OCI-LY1 (cell line): ENCODE results near the gene ANKMY1.

ENCODE experiments used
- H2AFZ ChIP-seq: fragments of 200-600 bp; sonication (generic), shearing (Covaris generic); 2 replicates; pipeline ENCODE4 v1.6.0; 2014; ENCODE audit warnings: antibody characterized with exemption, mild to moderate bottlenecking, low read length
- H3F3A ChIP-seq: fragments of 200-600 bp; sonication (generic), shearing (Covaris generic); 2 replicates; pipeline ENCODE4 v1.6.0; 2014; ENCODE audit warnings: mild to moderate bottlenecking, antibody characterized with exemption, low read length, moderate library complexity; ENCODE audit not compliant: insufficient read depth
- H3K27ac ChIP-seq: fragments of 200-600 bp; sonication (generic); 2 replicates; pipeline ENCODE4 v1.5.1; 2014; ENCODE audit warnings: low read length, mixed run types, mild to moderate bottlenecking, low read depth; ENCODE audit not compliant: poor library complexity, severe bottlenecking
- H3K27me3 ChIP-seq: fragments of 200-600 bp; sonication (generic); 2 replicates; pipeline ENCODE4 v1.6.0; 2014; ENCODE audit warnings: antibody characterized with exemption, mild to moderate bottlenecking, low read length, moderate library complexity; ENCODE audit not compliant: insufficient read depth
- H3K36me3 ChIP-seq: fragments of 200-600 bp; sonication (generic); 2 replicates; pipeline ENCODE4 v1.6.1; 2014; ENCODE audit warnings: mild to moderate bottlenecking, antibody characterized with exemption, low read length, moderate library complexity, mixed read lengths; ENCODE audit not compliant: insufficient read depth
- H3K4me1 ChIP-seq: fragments of 200-600 bp; sonication (generic); 2 replicates; pipeline ENCODE4 v1.5.1; 2014; ENCODE audit warnings: mild to moderate bottlenecking, low read length, moderate library complexity; ENCODE audit not compliant: insufficient read depth, severe bottlenecking
- H3K4me2 ChIP-seq: fragments of 200-600 bp; sonication (generic), shearing (Covaris generic); 2 replicates; pipeline ENCODE4 v1.6.1; 2014; ENCODE audit warnings: low read length
- H3K4me3 ChIP-seq: fragments of 200-600 bp; sonication (generic); 2 replicates; pipeline ENCODE4 v1.5.1; 2014; ENCODE audit warnings: low read length, low read depth, mild to moderate bottlenecking, mixed read lengths; ENCODE audit not compliant: poor library complexity, severe bottlenecking
- H3K79me2 ChIP-seq: fragments of 200-600 bp; shearing (Covaris generic); 2 replicates; pipeline ENCODE4 v1.6.1; 2016; ENCODE audit warnings: mixed run types, low read length, mixed read lengths; ENCODE audit not compliant: insufficient read depth
- H3K9ac ChIP-seq: fragments of 200-600 bp; sonication (generic), shearing (Covaris generic); 2 replicates; pipeline ENCODE4 v1.6.1; 2014; ENCODE audit warnings: mild to moderate bottlenecking, low read length, mixed read lengths
- H3K9me2 ChIP-seq: fragments of 200-600 bp; sonication (generic), shearing (Covaris generic); 2 replicates; pipeline ENCODE4 v1.6.1; 2014; ENCODE audit warnings: low read depth, mild to moderate bottlenecking, low read length, mixed read lengths
- H3K9me3 ChIP-seq: fragments of 200-600 bp; shearing (Covaris generic); 2 replicates; pipeline ENCODE4 v1.6.1; 2014; ENCODE audit warnings: low read length, mixed read lengths
- H4K20me1 ChIP-seq: fragments of 200-600 bp; sonication (generic), shearing (Covaris generic); 2 replicates; pipeline ENCODE4 v1.6.0; 2016; ENCODE audit warnings: mild to moderate bottlenecking, low read length; ENCODE audit not compliant: insufficient read depth
- CTCF ChIP-seq: fragments of 200-600 bp; sonication (generic), shearing (Covaris generic); IDR thresholded peaks from 2 replicates; pipeline ENCODE4 v1.5.1; 2017; ENCODE audit warnings: mild to moderate bottlenecking, antibody characterized with exemption, low read length, moderate library complexity, mixed read lengths
- EZH2 ChIP-seq: fragments of 200-600 bp; sonication (generic), shearing (Covaris generic); IDR thresholded peaks from 2 replicates; pipeline ENCODE4 v1.8.0; 2017; ENCODE audit warnings: borderline replicate concordance, mixed run types, mild to moderate bottlenecking, antibody characterized with exemption, low read length, moderate library complexity, mixed read lengths

The ANKMY1 gene

GRCh38 chr2:240604291-240604938 lies 46.6 kb upstream of the ANKMY1 start:
- Histone ChIP-seq H3K27me3 (no peaks in the 10 kb centered on the region), H3K36me3 (no peaks in the 10 kb centered on the region), H2AFZ (no peak overlapping the region), H3K9me2 (no peaks in the 10 kb centered on the region), H3K9ac (no peak overlapping the region), H3K4me2 (no peak overlapping the region), H3K9me3 (no peaks in the 10 kb centered on the region), H3K79me2 (no peaks in the 10 kb centered on the region), H3K27ac (no peak overlapping the region), H3K4me3 (no peak overlapping the region), H3K4me1 (no peaks in the 10 kb centered on the region), H3F3A (no peaks in the 10 kb centered on the region), H4K20me1 (no peaks in the 10 kb centered on the region)
- TF ChIP-seq CTCF (peak; percentile 14; the same call in 1 of the 2 replicates), EZH2 (no peak)

GRCh38 chr2:240603846-240604245 lies 46.1 kb upstream of the ANKMY1 start:
- no peaks in the 10 kb centered on the region for H3K36me3 ChIP-seq
- H2AFZ ChIP-seq: no peak overlapping the region
- no peak overlapping the region for H3K4me2 ChIP-seq
- H3K9ac ChIP-seq: no peak overlapping the region
- H3K4me3 ChIP-seq: no peak overlapping the region
- H3K27ac ChIP-seq: no peak overlapping the region
- H3K9me2 ChIP-seq: no peaks in the 10 kb centered on the region
- H3K4me1 ChIP-seq: no peaks in the 10 kb centered on the region
- no peaks in the 10 kb centered on the region for H3F3A ChIP-seq
- TF ChIP-seq EZH2 (no peak), CTCF (no peak)
- H3K79me2 ChIP-seq: no peaks in the 10 kb centered on the region
- H3K9me3 ChIP-seq: no peaks in the 10 kb centered on the region
- no peaks in the 10 kb centered on the region for H4K20me1 ChIP-seq
- H3K27me3 ChIP-seq: no peaks in the 10 kb centered on the region

- Histone ChIP-seq H3K4me3 (no peak overlapping the region), H3K27ac (no peak overlapping the region), H3K4me1 (no peaks in the 10 kb centered on the region), H3K36me3 (peaks cover 3% of the 10 kb centered on the region; the same call in 1 of the 2 replicates), H3K9ac (no peak overlapping the region), H3K4me2 (no peak overlapping the region), H3K9me2 (no peaks in the 10 kb centered on the region), H2AFZ (no peak overlapping the region), H3K79me2 (no peaks in the 10 kb centered on the region), H4K20me1 (no peaks in the 10 kb centered on the region), H3K27me3 (no peaks in the 10 kb centered on the region), H3K9me3 (no peaks in the 10 kb centered on the region), H3F3A (no peaks in the 10 kb centered on the region)
- no peak for TF ChIP-seq EZH2
Measured at GRCh38 chr2:240603081-240603835, 45.5 kb upstream of the ANKMY1 start.
